Activated B cell treated with CpG ODN at 0.5 μM for 24 hours (primary cell): ENCODE data around the gene GABRA5. TPM values are rescaled to one million over a fixed set of nuclear protein-coding genes. Genes with fewer than 3 reads are reported as not detected.
"Not testable (repeated sequence)": the region's sequence is repeated elsewhere in the genome, so short reads cannot be mapped to it uniquely, and the experiment has no call there.

Source experiments
- ATAC-seq: fragments of 200-7000 bp; cut with Tn5 transposase; one replicate; pipeline ENCODE4 v1.10.0; 2021; ENCODE audit warnings: low read depth, mild to moderate bottlenecking, moderate library complexity
- CTCF ChIA-PET: fragments of 350-600 bp; sonication (Branson Sonifier 250); formaldehyde crosslinking; loops from one replicate; lab custom pipeline; 2021; ENCODE audit warnings: antibody characterized with exemption; lab: Charles Lee
- POLR2A ChIA-PET: fragments of 350-600 bp; sonication (Branson Sonifier 250); formaldehyde crosslinking; loops from one replicate; lab custom pipeline; 2021; ENCODE audit warnings: antibody characterized with exemption; lab: Charles Lee
- DNase-seq: peaks from one replicate; pipeline ENCODE4 v3.0.0; 2022
- H3K27ac Mint-ChIP-seq: one replicate; pipeline ENCODE4 v1.8.0; 2020; ENCODE audit warnings: mixed read lengths
- H3K27me3 Mint-ChIP-seq: one replicate; pipeline ENCODE4 v1.8.0; 2021; ENCODE audit warnings: mixed read lengths
- H3K36me3 Mint-ChIP-seq: one replicate; pipeline ENCODE4 v1.8.0; 2021; ENCODE audit warnings: low read depth, mixed read lengths
- H3K4me1 Mint-ChIP-seq: one replicate; pipeline ENCODE4 v1.8.0; 2021; ENCODE audit warnings: mixed read lengths
- H3K4me3 Mint-ChIP-seq: one replicate; pipeline ENCODE4 v1.8.0; 2020; ENCODE audit warnings: mild to moderate bottlenecking, mixed read lengths
- H3K9me3 Mint-ChIP-seq: one replicate; pipeline ENCODE4 v1.8.0; 2020; ENCODE audit warnings: mixed read lengths
- CTCF ChIP-seq: fragments of 200-600 bp; IDR thresholded peaks from one replicate; pipeline ENCODE4 v1.8.0; 2022; ENCODE audit warnings: antibody characterized with exemption, mild to moderate bottlenecking
- intact Hi-C: fragments of 100-400 bp; cut with micrococcal nuclease; formaldehyde crosslinking; loops from one replicate; pipeline ENCODE4 v1.15.1; 2024
- total RNA-seq: library from RNA; stranded (reverse); gene quantifications from 2 replicates; pipeline ENCODE4 v1.2.3, GENCODE V29; 2022

The GABRA5 gene
- total RNA-seq, 1 donor from 2014 or later = not detected

GRCh38 chr15:26893351-26894065, 26.6 kb downstream of the GABRA5 start:
- Mint-ChIP-seq H3K27ac (no peak overlapping the region), H3K4me1 (no peaks in the 10 kb centered on the region), H3K4me3 (no peak overlapping the region), H3K27me3 (peaks cover 5% of the 10 kb centered on the region), H3K9me3 (peaks cover 2% of the 10 kb centered on the region), H3K36me3 (no peaks in the 10 kb centered on the region)
- ATAC-seq (no peak), DNase-seq (no peak)
- no peak for TF ChIP-seq CTCF
- ChIA-PET POLR2A (no interaction called here), CTCF (no interaction called here)
- intact Hi-C loops = no loop called here

GRCh38 chr15:26894181-26894580, 27.3 kb downstream of the GABRA5 start:
- TF ChIP-seq CTCF = no peak
- intact Hi-C loops = no loop called here
- ATAC-seq (no peak), DNase-seq (no peak)
- Mint-ChIP-seq H3K4me3 (no peak overlapping the region), H3K27ac (no peak overlapping the region), H3K4me1 (no peaks in the 10 kb centered on the region), H3K9me3 (peaks cover 4% of the 10 kb centered on the region), H3K27me3 (peaks cover 5% of the 10 kb centered on the region), H3K36me3 (no peaks in the 10 kb centered on the region)
- ChIA-PET CTCF (no interaction called here), POLR2A (no interaction called here)

GRCh38 chr15:26895346-26895745, 28.5 kb downstream of the GABRA5 start:
- intact Hi-C loops, ATAC-seq, H3K27me3 Mint-ChIP-seq, H3K36me3 Mint-ChIP-seq, CTCF ChIA-PET, H3K27ac Mint-ChIP-seq, H3K9me3 Mint-ChIP-seq, H3K4me1 Mint-ChIP-seq, DNase-seq, H3K4me3 Mint-ChIP-seq, POLR2A ChIA-PET: not testable (repeated sequence)

- DNase-seq = no peak
- intact Hi-C loops = no loop called here
- Mint-ChIP-seq H3K27ac (no peak overlapping the region), H3K36me3 (no peaks in the 10 kb centered on the region), H3K4me3 (no peak overlapping the region), H3K4me1 (no peaks in the 10 kb centered on the region), H3K9me3 (peaks cover 18% of the 10 kb centered on the region), H3K27me3 (no peaks in the 10 kb centered on the region)
- ChIA-PET POLR2A (no interaction called here), CTCF (no interaction called here)
- no peak for TF ChIP-seq CTCF
- no peak for ATAC-seq
Observed at GRCh38 chr15:26899658-26900057, 32.8 kb downstream of the GABRA5 start.

GRCh38 chr15:26901041-26901440, 34.2 kb downstream of the GABRA5 start:
- H3K36me3 Mint-ChIP-seq = no peaks in the 10 kb centered on the region
- DNase-seq = no peak
- no peaks in the 10 kb centered on the region for H3K27me3 Mint-ChIP-seq
- H3K27ac Mint-ChIP-seq = no peak overlapping the region
- intact Hi-C loops = no loop called here
- ATAC-seq = no peak
- peaks cover 26% of the 10 kb centered on the region for H3K9me3 Mint-ChIP-seq
- POLR2A ChIA-PET = no interaction called here
- CTCF ChIA-PET = no interaction called here
- no peaks in the 10 kb centered on the region for H3K4me1 Mint-ChIP-seq
- TF ChIP-seq CTCF = no peak
- H3K4me3 Mint-ChIP-seq = no peak overlapping the region

- Mint-ChIP-seq H3K4me3 (no peak overlapping the region), H3K4me1 (no peaks in the 10 kb centered on the region), H3K9me3 (peaks cover 16% of the 10 kb centered on the region), H3K27ac (no peak overlapping the region), H3K27me3 (no peaks in the 10 kb centered on the region), H3K36me3 (no peaks in the 10 kb centered on the region)
- intact Hi-C loops = no loop called here
- DNase-seq (no peak), ATAC-seq (no peak)
- ChIA-PET POLR2A (no interaction called here), CTCF (no interaction called here)
- TF ChIP-seq CTCF = no peak
Observed at GRCh38 chr15:26910715-26911114, 43.9 kb downstream of the GABRA5 start.
